ENCODE data around the gene ENAM. TPM values are rescaled to one million over a fixed set of nuclear protein-coding genes. Genes with fewer than 3 reads are reported as not detected.

Gene ENAM
- polyA plus RNA-seq (2013, experiment 1 of 2): not detected
- polyA plus RNA-seq (2013, experiment 2 of 2): not detected

GRCh38 chr4:70628444-70628843 is at the start of gene ENAM:
TSS of gene ENAM (plus strand) at chr4:70628744. CDS start at chr4:70629501, 757 bp downstream.
- 98% methylated on average over 2 of the region's 2 CpGs for WGBS
- Histone ChIP-seq H3K4me3 (ENCODE audit: low read length) (no peak within 1 kb of the TSS), H3K36me3 (ENCODE audit: insufficient read depth, low read length) (no peaks in the 10 kb centered on the region), H3K9ac (ENCODE audit: low read depth, low read length) (no peak within 1 kb of the TSS), H3K27ac (ENCODE audit: low read depth, low read length) (no peak within 1 kb of the TSS), H3K9me3 (ENCODE audit: insufficient read depth, low read depth, low read length) (no peaks in the 10 kb centered on the region), H3K27me3 (ENCODE audit: insufficient read depth, low read length) (no peaks in the 10 kb centered on the region), H3K4me1 (ENCODE audit: insufficient read depth, low read length) (no peaks in the 10 kb centered on the region)

GRCh38 chr4:70581980-70582379 is 46.6 kb upstream of the ENAM start:
- Histone ChIP-seq H3K9ac (ENCODE audit: low read depth, low read length) (no peak overlapping the region), H3K4me3 (ENCODE audit: low read length) (no peak overlapping the region), H3K9me3 (ENCODE audit: insufficient read depth, low read depth, low read length) (no peaks in the 10 kb centered on the region), H3K36me3 (ENCODE audit: insufficient read depth, low read length) (no peaks in the 10 kb centered on the region), H3K4me1 (ENCODE audit: insufficient read depth, low read length) (no peaks in the 10 kb centered on the region), H3K27ac (ENCODE audit: low read depth, low read length) (no peak overlapping the region), H3K27me3 (ENCODE audit: insufficient read depth, low read length) (no peaks in the 10 kb centered on the region)
- WGBS: 96% methylated on average over 2 of the region's 2 CpGs

GRCh38 chr4:70583952-70584834 is 44.4 kb upstream of the ENAM start:
- H3K36me3 ChIP-seq (ENCODE audit: insufficient read depth, low read length): no peaks in the 10 kb centered on the region
- H3K27me3 ChIP-seq (ENCODE audit: insufficient read depth, low read length): no peaks in the 10 kb centered on the region
- WGBS: 91% methylated on average over 9 of the region's 9 CpGs
- no peak overlapping the region for H3K4me3 ChIP-seq (ENCODE audit: low read length)
- H3K9ac ChIP-seq (ENCODE audit: low read depth, low read length): no peak overlapping the region
- H3K27ac ChIP-seq (ENCODE audit: low read depth, low read length): no peak overlapping the region
- no peaks in the 10 kb centered on the region for H3K4me1 ChIP-seq (ENCODE audit: insufficient read depth, low read length)
- H3K9me3 ChIP-seq (ENCODE audit: insufficient read depth, low read depth, low read length): no peaks in the 10 kb centered on the region

GRCh38 chr4:70586841-70587240 is 41.7 kb upstream of the ENAM start:
- WGBS: 62% methylated on average over 1 of the region's 2 CpGs
- H3K4me1 ChIP-seq (ENCODE audit: insufficient read depth, low read length): no peaks in the 10 kb centered on the region
- no peaks in the 10 kb centered on the region for H3K27me3 ChIP-seq (ENCODE audit: insufficient read depth, low read length)
- H3K4me3 ChIP-seq (ENCODE audit: low read length): no peak overlapping the region
- H3K36me3 ChIP-seq (ENCODE audit: insufficient read depth, low read length): no peaks in the 10 kb centered on the region
- no peak overlapping the region for H3K27ac ChIP-seq (ENCODE audit: low read depth, low read length)
- no peak overlapping the region for H3K9ac ChIP-seq (ENCODE audit: low read depth, low read length)
- H3K9me3 ChIP-seq (ENCODE audit: insufficient read depth, low read depth, low read length): no peaks in the 10 kb centered on the region

- Histone ChIP-seq H3K4me1 (ENCODE audit: insufficient read depth, low read length) (no peaks in the 10 kb centered on the region), H3K36me3 (ENCODE audit: insufficient read depth, low read length) (no peaks in the 10 kb centered on the region), H3K27ac (ENCODE audit: low read depth, low read length) (no peak overlapping the region), H3K9me3 (ENCODE audit: insufficient read depth, low read depth, low read length) (no peaks in the 10 kb centered on the region), H3K4me3 (ENCODE audit: low read length) (no peak overlapping the region), H3K9ac (ENCODE audit: low read depth, low read length) (no peak overlapping the region), H3K27me3 (ENCODE audit: insufficient read depth, low read length) (no peaks in the 10 kb centered on the region)
Observed at GRCh38 chr4:70589785-70590184, 38.8 kb upstream of the ENAM start.

GRCh38 chr4:70591955-70592582 is 36.5 kb upstream of the ENAM start, which contains the start of gene AMBN:
TSS of gene AMBN (plus strand) at chr4:70592256. CDS start at chr4:70592359, 103 bp downstream.
- H3K4me3 ChIP-seq (ENCODE audit: low read length): no peak within 1 kb of the TSS
- 94% methylated on average over 5 of the region's 5 CpGs for WGBS
- H3K27ac ChIP-seq (ENCODE audit: low read depth, low read length): no peak within 1 kb of the TSS

GRCh38 chr4:70594196-70594595 is 34.3 kb upstream of the ENAM start:
- H3K4me3 ChIP-seq (ENCODE audit: low read length): no peak overlapping the region
- H3K27ac ChIP-seq (ENCODE audit: low read depth, low read length): no peak overlapping the region
- no peaks in the 10 kb centered on the region for H3K4me1 ChIP-seq (ENCODE audit: insufficient read depth, low read length)
- no peaks in the 10 kb centered on the region for H3K9me3 ChIP-seq (ENCODE audit: insufficient read depth, low read depth, low read length)
- H3K9ac ChIP-seq (ENCODE audit: low read depth, low read length): no peak overlapping the region
- H3K27me3 ChIP-seq (ENCODE audit: insufficient read depth, low read length): no peaks in the 10 kb centered on the region
- no peaks in the 10 kb centered on the region for H3K36me3 ChIP-seq (ENCODE audit: insufficient read depth, low read length)

More at GRCh38 chr4:70591955-70592582, 36.5 kb upstream of the ENAM start, which contains the start of gene AMBN:
- no peaks in the 10 kb centered on the region for H3K4me1 ChIP-seq (ENCODE audit: insufficient read depth, low read length)
- H3K36me3 ChIP-seq (ENCODE audit: insufficient read depth, low read length): no peaks in the 10 kb centered on the region
- H3K9me3 ChIP-seq (ENCODE audit: insufficient read depth, low read depth, low read length): no peaks in the 10 kb centered on the region
- no peaks in the 10 kb centered on the region for H3K27me3 ChIP-seq (ENCODE audit: insufficient read depth, low read length)
- no peak within 1 kb of the TSS for H3K9ac ChIP-seq (ENCODE audit: low read depth, low read length)

GRCh38 chr4:70600305-70600704 is 28.2 kb upstream of the ENAM start:
- H3K4me1 ChIP-seq (ENCODE audit: insufficient read depth, low read length): no peaks in the 10 kb centered on the region
- WGBS: 98% methylated on average over 3 of the region's 3 CpGs
- no peak overlapping the region for H3K9ac ChIP-seq (ENCODE audit: low read depth, low read length)

GRCh38 chr4:70600977-70601376 is 27.6 kb upstream of the ENAM start:
- Histone ChIP-seq H3K9ac (ENCODE audit: low read depth, low read length) (no peak overlapping the region), H3K27me3 (ENCODE audit: insufficient read depth, low read length) (no peaks in the 10 kb centered on the region), H3K4me3 (ENCODE audit: low read length) (no peak overlapping the region), H3K27ac (ENCODE audit: low read depth, low read length) (no peak overlapping the region), H3K9me3 (ENCODE audit: insufficient read depth, low read depth, low read length) (no peaks in the 10 kb centered on the region), H3K36me3 (ENCODE audit: insufficient read depth, low read length) (no peaks in the 10 kb centered on the region), H3K4me1 (ENCODE audit: insufficient read depth, low read length) (no peaks in the 10 kb centered on the region)
- WGBS: 72% methylated on average over 4 of the region's 5 CpGs

More at GRCh38 chr4:70600305-70600704, 28.2 kb upstream of the ENAM start:
- Histone ChIP-seq H3K27me3 (ENCODE audit: insufficient read depth, low read length) (no peaks in the 10 kb centered on the region), H3K27ac (ENCODE audit: low read depth, low read length) (no peak overlapping the region), H3K36me3 (ENCODE audit: insufficient read depth, low read length) (no peaks in the 10 kb centered on the region), H3K4me3 (ENCODE audit: low read length) (no peak overlapping the region), H3K9me3 (ENCODE audit: insufficient read depth, low read depth, low read length) (no peaks in the 10 kb centered on the region)

GRCh38 chr4:70601422-70602039 is 27.0 kb upstream of the ENAM start:
- H3K4me3 ChIP-seq (ENCODE audit: low read length): no peak overlapping the region
- H3K9ac ChIP-seq (ENCODE audit: low read depth, low read length): no peak overlapping the region
- no peaks in the 10 kb centered on the region for H3K36me3 ChIP-seq (ENCODE audit: insufficient read depth, low read length)
- H3K9me3 ChIP-seq (ENCODE audit: insufficient read depth, low read depth, low read length): no peaks in the 10 kb centered on the region
- no peak overlapping the region for H3K27ac ChIP-seq (ENCODE audit: low read depth, low read length)
- no peaks in the 10 kb centered on the region for H3K27me3 ChIP-seq (ENCODE audit: insufficient read depth, low read length)
- H3K4me1 ChIP-seq (ENCODE audit: insufficient read depth, low read length): no peaks in the 10 kb centered on the region
- WGBS: 74% methylated on average over 5 of the region's 5 CpGs

- 65% methylated on average over 3 of the region's 3 CpGs for WGBS
- no peak overlapping the region for H3K9ac ChIP-seq (ENCODE audit: low read depth, low read length)
- H3K27me3 ChIP-seq (ENCODE audit: insufficient read depth, low read length): no peaks in the 10 kb centered on the region
- no peak overlapping the region for H3K27ac ChIP-seq (ENCODE audit: low read depth, low read length)
- H3K4me1 ChIP-seq (ENCODE audit: insufficient read depth, low read length): no peaks in the 10 kb centered on the region
- H3K9me3 ChIP-seq (ENCODE audit: insufficient read depth, low read depth, low read length): no peaks in the 10 kb centered on the region
- no peaks in the 10 kb centered on the region for H3K36me3 ChIP-seq (ENCODE audit: insufficient read depth, low read length)
- H3K4me3 ChIP-seq (ENCODE audit: low read length): no peak overlapping the region
Observed at GRCh38 chr4:70603856-70604255, 24.7 kb upstream of the ENAM start.

All from HUES64 (cell line).